Cardiac muscle cell (in vitro differentiated cells and primary cell): ENCODE data around the gene PCYT1A. TPM values are rescaled to one million over a fixed set of nuclear protein-coding genes. Genes with fewer than 3 reads are reported as not detected.

Experiments
- DNase-seq, 2 donors: peaks; one replicate each; pipeline versions ENCODE4 v3.0.0 to v3.0.0-alpha.2; 2010 to 2017; ENCODE audit warnings: low read depth in 1 of 2, low spot score in 1 of 2
- H3K27ac ChIP-seq: fragments of 200-600 bp; sonication (generic); 2 replicates; pipeline ENCODE4 v1.5.1; 2016
- H3K27me3 ChIP-seq: fragments of 200-600 bp; sonication (generic); 2 replicates; pipeline ENCODE4 v1.6.0; 2016; ENCODE audit warnings: control low read depth
- H3K36me3 ChIP-seq: fragments of 200-600 bp; sonication (generic); 2 replicates; pipeline ENCODE4 v1.5.1; 2016; ENCODE audit warnings: control low read depth
- H3K4me1 ChIP-seq: fragments of 200-600 bp; sonication (generic); 2 replicates; pipeline ENCODE4 v1.8.1; 2017; ENCODE audit warnings: low read depth, mild to moderate bottlenecking, mixed run types
- H3K4me3 ChIP-seq: fragments of 200-600 bp; sonication (generic); 2 replicates; pipeline ENCODE4 v1.5.1; 2016; ENCODE audit warnings: mild to moderate bottlenecking
- H3K9me3 ChIP-seq: fragments of 200-600 bp; sonication (generic); 2 replicates; pipeline ENCODE4 v1.5.1; 2017; ENCODE audit warnings: low read depth, mild to moderate bottlenecking, control low read depth
- CTCF ChIP-seq: IDR thresholded peaks from 2 replicates; pipeline ENCODE4 v1.5.1; 2012; ENCODE audit warnings: low read depth, mild to moderate bottlenecking, low read length
- polyA plus RNA-seq: library from polyadenylated mRNA; unstranded; fragments of >200 nt; fragmentation: Nextera tagmentation; extraction: Ambion mirVana; gene quantifications from 2 replicates; pipeline ENCODE4 v1.2.1, GENCODE V29; 2016
- total RNA-seq: library from RNA; depleted of rRNA; stranded (reverse); fragments of >200 nt; gene quantifications from 2 replicates; pipeline ENCODE4 v1.2.3, GENCODE V29; 2016

Gene PCYT1A
- total and polyA plus RNA-seq, 2 experiments from 2014 or later: 23.6 to 66.5 TPM

GRCh38 chr3:196193133-196193735 lies 94.3 kb downstream of the PCYT1A start:
- H3K36me3 ChIP-seq: no peaks in the 10 kb centered on the region
- no peak overlapping the region for H3K4me3 ChIP-seq
- no peak for DNase-seq
- peak overlapping the region; percentile 39 for H3K27ac ChIP-seq
- no peaks in the 10 kb centered on the region for H3K9me3 ChIP-seq
- H3K4me1 ChIP-seq: peaks cover 13% of the 10 kb centered on the region
- TF ChIP-seq CTCF: no peak
- H3K27me3 ChIP-seq: no peaks in the 10 kb centered on the region

GRCh38 chr3:196192524-196193051 lies 94.9 kb downstream of the PCYT1A start:
- DNase-seq: no peak
- Histone ChIP-seq H3K9me3 (no peaks in the 10 kb centered on the region), H3K4me1 (peaks cover 13% of the 10 kb centered on the region), H3K4me3 (no peak overlapping the region), H3K27ac (peak overlapping the region; percentile 40), H3K27me3 (no peaks in the 10 kb centered on the region), H3K36me3 (no peaks in the 10 kb centered on the region)
- TF ChIP-seq CTCF: no peak

GRCh38 chr3:196192036-196192523 lies 95.4 kb downstream of the PCYT1A start:
- TF ChIP-seq CTCF: no peak
- DNase-seq: no peak
- H3K36me3 ChIP-seq: no peaks in the 10 kb centered on the region
- peak overlapping the region; percentile 40 for H3K27ac ChIP-seq
- no peak overlapping the region for H3K4me3 ChIP-seq
- H3K4me1 ChIP-seq: peaks cover 14% of the 10 kb centered on the region
- H3K27me3 ChIP-seq: no peaks in the 10 kb centered on the region
- no peaks in the 10 kb centered on the region for H3K9me3 ChIP-seq

GRCh38 chr3:196189566-196190347 lies 97.8 kb downstream of the PCYT1A start:
- Histone ChIP-seq H3K4me1 (peaks cover 20% of the 10 kb centered on the region), H3K9me3 (no peaks in the 10 kb centered on the region), H3K27me3 (no peaks in the 10 kb centered on the region), H3K27ac (no peak overlapping the region), H3K36me3 (no peaks in the 10 kb centered on the region), H3K4me3 (no peak overlapping the region)
- DNase-seq: no peak
- no peak for TF ChIP-seq CTCF

- Histone ChIP-seq H3K9me3 (no peaks in the 10 kb centered on the region), H3K27ac (no peak overlapping the region), H3K4me1 (peaks cover 7% of the 10 kb centered on the region), H3K36me3 (no peaks in the 10 kb centered on the region), H3K4me3 (no peak overlapping the region), H3K27me3 (no peaks in the 10 kb centered on the region)
- TF ChIP-seq CTCF: no peak
- no peak for DNase-seq
Measured at GRCh38 chr3:196186651-196187573, 100.6 kb downstream of the PCYT1A start.
